Amniotic stem cell (primary cell): ENCODE results near the gene BUB1.
"Not testable (repeated sequence)": the region's sequence is repeated elsewhere in the genome, so short reads cannot be mapped to it uniquely, and the experiment has no call there.

Experiments used
- DNase-seq: peaks from one replicate; lab custom pipeline; 2025; lab: John Stamatoyannopoulos, UW

BUB1 gene

DNA sequence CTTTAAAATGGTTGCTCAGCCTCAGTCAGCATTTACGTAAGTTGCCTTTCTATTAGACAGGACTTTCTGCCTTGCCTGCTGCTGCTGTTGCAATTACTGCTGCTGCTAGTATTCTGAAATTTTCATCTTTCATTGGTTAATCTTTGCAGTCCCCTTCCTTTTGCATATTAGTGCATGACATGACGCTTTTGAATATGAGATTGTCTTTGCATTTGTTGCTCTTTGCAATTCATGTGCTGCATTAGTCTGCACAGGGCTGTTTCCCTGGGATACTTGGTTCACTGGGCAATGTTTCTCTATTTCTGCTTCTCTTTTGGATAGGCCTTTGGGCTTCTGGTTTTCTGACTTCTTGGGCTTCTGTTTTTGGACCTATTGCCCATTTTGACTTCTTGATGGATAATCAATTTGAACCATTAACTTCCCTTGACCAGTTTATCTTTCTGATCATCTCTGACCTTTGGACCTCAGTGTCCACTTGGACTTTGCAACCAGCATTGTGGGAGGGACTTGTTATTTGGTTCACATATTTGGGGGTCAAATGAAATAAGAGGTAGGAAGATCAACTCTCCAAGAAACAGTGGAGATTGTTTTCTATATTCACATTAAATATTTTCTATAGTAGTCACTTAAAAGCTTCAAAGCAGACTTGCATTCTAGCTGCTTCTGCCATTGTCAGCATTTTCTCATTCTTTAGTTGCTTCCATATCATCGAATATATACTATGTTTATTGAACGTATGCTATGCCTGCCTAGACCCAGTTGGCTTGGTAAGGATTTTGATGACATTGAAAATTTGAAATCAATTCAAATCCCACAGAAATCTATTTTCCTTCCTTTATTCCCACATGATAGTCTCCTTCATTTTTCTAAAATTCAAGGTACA, 12.5 kb upstream of the BUB1 start:
- DNase-seq = no peak

DNA sequence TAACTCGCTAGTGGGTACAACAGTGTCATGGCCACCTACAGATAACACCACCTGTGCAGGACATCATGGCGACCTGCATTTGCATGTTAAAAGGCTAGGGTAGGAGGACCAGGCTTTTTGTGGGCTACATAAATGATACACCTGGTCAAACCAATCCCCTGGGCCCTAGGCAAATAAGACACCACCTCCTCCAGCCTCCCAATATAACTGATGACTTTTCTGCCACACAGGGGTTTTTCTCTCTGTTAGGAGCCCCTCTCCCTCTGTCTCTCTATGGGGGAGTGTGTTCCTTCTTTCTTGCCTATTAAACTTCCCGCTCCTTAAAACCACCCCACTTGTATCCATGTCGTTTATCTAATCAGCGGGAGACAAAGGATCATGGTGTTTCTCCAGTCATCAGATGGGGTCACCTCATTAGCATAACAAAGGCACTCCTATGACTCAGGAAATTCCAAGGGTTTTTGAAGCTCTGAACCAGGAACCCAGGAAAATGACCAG, 10.8 kb upstream of the BUB1 start:
- DNase-seq = no peak

DNA sequence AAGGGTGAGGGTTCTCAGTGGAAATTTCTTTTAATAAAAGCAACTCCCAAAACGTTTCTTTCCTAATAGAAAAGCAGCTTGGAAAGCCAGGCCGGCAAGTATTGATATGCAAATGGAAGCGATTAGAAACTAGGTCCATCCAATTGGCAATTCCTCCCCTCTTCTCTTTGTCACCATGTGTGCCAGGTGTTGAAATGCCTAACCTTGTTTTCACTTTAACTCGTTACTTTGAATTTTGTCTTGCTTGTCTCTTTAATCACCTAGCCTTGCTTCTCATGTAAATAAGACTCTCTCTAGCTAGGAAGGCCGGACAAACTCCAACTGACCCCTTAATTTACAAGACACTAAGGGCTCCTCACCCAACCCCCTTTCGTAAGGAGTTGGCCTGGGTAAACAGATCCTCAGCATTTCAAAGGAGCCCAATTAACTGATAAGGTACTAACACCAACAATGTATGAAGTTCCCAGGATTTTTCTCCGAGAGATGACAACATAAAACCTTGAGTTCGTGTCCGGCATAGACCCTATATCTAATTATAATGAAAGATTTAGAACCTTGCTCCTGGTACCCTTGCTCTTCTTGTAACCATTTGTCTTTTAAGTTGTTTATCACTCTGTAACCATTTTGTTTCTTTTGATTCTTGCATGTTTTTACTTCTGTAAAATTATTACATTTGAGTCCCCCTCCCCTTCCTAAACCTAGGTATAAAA, 10.1 kb upstream of the BUB1 start:
- DNase-seq = not testable (repeated sequence)

DNA sequence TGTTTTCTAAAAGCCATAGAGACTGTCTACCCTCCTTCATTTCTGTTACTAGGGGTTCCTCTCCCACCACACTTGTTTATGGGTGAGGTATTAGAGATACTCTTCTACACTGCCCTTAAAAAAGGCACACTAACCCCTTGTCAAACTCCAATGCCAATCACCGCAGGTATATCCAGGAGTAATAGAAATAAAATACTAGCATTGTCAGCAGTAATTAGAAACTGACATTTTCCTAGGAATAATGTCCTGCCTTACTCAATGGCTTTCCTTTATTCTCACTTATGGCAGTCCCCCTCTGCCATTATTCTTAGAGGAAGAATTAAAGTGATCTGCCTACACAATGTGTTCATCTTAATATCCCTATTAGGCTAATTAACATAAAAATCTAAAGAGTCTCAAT, 5.0 kb upstream of the BUB1 start:
- no peak for DNase-seq

DNA sequence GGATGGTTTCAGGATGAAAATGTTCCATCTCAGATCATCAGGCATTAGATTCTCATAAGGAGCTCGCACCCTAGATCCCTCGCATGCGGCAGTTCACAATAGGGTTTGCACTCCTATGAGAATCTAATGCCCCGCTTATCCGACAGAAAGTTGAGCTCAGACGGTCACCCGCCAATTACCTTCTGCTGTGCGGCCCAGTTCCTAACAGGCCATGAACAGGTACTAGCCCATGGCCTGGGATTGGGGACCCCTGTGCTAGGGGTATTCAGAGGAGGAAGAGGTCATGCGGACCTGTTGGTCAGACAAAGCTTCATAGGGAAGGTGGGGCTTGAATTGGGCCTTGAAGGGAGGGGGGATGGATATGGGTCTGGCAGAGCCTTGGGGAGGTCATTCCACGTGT, 4.4 kb upstream of the BUB1 start:
- no peak for DNase-seq

DNA sequence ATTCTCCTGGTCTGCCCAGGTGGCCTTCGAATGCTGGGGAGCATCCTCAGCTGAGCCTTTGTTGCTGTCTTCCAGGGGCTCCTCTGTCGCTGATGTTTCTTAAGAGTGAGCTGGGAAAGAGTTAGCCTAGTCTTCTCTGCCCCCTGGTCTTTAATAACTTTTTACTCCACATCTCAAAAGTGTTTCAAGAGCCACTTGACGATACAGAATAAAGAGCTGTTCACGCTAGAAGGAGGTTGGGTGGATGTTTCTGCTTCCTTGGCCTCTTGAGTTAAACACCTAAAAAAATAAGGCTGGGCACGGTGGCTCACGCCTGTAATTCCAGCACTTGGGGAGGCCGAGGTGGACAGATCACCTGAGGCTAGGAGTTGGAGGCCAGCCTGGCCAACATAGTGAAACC, 2.8 kb upstream of the BUB1 start:
- DNase-seq = no peak

DNA sequence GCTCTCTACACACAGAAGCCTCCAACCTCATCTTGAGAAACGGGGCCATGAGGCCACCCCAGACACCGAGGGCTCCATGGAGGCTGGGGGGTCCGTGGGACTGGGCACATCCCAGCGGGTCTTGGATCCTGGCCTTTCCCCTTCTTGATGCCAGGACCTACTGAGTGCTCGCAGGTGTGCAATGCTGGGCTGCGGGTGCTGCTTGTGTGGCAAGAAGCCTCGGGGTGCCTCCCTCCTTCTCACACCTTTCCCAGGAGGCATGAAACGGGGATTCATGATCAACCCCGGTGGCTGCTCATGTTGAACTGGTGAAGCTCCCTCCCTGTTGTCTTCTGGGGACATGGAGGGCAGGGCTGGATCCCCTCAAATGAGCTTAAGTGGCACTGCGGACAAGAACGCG, 2.0 kb upstream of the BUB1 start:
- no peak for DNase-seq

DNA sequence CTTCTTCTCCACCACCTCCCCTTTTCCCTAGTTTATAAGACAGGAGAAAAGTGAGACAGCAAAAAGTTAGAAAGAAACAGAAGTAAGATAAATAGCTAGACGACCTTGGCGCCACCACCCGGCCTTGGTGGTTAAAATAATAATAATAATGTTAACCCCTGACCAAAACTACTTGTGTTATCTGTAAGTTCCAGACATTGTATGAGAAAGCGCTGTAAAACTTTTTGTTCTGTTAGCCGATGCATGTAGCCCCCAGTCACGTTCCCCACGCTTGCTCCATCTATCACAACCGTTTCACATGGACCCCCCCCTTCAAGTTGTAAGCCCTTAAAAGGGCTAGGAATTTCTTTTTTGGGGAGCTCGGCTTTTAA, 1.5 kb upstream of the BUB1 start:
- DNase-seq = no peak

DNA sequence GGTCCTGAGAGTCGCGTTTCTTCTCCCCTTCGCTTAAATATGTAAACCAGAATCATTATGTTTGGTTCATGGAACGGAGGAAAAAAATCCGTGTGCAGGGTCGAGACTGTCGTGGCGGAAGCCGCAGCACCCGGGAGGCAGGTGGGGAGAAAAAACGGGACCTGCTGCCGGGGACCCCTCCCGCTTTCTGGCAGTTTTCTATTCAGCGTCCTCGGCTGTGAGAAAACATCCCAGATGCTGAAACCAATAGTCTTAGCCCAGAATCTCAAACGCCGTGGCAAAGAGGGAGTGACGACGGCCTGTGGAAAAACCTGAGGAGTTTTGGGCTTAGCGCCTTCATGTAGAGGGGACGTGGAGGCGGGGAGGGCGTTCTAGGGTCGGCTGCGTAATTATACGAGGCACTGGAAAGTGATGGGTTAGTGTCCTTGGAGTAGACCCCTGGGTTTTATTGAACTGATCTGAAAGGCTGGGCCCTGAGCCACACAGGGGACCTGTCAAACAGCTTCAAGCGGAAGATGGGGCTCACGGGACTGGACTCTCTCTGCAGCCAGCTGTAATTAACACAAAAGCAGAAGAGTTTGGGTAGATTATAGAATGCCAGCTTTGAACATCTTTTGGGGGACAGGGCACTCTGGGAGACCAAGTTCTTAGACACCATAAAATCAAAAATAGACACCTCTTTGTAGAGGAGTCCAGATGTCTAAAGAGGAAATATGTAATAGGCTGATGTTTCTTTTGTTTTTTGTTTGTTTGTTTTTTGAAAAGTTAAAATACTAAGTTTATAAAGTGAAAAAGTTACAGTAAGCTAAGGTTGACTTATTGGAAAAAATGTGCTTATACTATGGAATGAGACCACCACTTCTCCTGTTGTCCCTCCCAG, 834 bp upstream of the BUB1 start:
- DNase-seq = no peak

DNA sequence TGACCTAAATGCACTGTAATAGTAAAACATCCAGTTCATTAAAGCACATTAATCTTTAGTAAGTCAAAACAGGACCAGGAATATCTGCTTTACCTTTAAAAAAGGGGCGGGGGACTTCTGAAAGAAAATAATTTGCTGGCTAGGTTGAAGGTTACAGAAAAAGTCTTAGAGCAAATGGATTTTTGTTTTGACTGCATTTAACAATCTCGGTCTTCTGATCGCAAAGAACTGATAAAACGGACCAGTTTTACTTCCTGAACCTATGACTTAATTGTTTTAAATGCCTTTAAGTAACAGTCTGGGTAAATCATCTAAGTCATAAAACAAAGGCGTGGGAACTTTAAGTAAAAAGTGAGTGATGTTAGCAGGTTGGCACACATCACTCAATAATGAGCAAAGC, 783 bp downstream of the BUB1 start:
- DNase-seq = no peak

DNA sequence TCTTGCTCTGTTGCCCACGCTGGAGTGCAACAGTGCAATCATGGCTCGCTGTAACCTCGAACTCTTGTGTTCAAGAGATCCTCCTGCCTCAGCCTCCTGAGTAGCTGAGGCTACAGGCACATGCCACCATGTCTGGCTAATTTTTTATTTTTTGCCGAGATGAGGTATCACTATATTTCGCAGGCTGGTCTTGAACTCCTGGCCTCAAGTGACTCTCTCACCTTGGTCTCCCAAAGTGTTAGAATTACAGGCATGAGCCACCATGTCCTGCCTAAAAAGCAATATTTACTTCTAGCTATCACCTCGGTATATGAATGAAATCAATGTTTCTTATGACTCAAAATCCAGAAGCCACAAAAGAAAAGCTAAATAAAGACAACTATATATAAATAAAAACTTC, 2.2 kb downstream of the BUB1 start:
- no peak for DNase-seq

DNA sequence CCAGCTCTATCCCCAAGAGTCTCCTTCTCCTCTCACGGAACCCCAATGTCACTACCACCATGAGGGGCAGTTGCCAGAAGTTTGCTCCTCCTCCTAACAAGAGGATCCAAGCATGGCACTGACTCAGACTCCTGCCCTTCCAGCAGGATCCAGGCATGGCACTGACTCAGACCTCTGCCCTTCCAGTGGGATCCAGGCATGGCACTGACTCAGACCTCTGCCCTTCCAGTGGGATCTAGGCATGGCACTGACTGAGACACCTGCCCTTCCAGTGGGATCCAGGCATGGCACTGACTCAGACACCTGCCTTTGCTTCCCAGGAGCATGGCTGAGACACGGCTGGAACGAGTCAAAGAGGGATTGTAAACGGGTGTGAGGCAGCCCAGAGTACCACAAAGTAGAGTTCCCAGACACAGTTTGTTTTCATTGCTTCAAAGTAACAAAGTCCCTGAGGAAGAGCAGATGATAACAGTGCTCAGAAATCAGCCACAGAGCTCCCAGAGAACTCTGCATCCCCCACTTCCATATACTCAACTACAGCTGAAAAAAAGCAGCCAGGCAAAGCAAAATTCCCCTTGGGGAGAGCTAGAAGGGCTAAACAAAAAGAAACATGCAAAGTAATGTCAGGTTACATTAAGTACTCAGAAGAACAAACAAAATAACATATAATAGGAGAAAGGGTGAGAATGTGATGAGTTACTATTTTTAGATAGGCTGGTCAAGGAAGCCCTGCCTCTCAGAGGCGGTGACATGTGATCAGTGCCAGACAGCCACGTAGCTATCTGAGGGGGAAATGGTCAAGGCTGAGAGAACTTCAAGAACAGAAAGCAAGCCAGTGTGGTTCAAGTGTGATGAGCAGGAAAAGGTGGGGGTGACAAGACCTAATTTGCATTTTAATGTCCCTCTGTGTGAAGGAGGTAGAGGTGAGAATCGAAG, 3.0 kb downstream of the BUB1 start:
- DNase-seq = no peak

DNA sequence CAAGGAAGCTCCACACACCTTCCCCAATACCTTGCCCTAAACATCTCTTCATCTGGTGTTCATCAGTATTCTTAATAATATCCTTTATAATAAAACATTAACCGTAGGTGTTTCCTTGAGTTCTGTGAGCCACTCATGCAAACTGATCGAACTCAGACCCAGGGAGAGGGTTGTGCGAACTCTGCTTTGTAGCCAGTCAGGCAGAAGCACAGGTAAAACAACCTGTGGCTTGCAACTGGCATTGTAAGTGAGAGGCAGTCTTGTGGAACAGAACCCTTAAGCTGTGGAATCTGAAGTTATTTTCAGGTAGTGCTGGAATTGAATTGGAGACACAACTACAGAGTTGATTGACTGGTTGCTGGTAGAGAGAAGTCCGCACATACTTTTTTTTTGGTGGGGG, 4.7 kb downstream of the BUB1 start:
- DNase-seq = no peak

DNA sequence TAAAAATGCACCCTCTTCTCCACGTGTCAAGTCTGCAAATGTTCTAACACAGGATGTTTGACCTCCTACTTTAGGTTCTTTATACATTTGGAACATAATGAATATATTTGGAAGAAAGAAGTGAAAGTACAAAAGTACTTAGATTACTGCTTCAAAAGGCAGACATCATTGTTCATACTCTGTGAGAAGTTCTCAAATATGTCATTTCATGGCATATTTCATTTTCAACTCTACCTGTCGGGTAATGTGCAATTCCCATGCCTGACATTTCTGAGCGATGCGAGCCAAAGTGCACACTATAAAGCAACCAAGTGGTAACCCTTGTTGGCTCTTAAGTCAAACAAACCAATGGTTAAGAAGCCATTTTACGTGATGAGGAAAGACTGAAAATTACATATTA, 7.0 kb downstream of the BUB1 start:
- DNase-seq = no peak

DNA sequence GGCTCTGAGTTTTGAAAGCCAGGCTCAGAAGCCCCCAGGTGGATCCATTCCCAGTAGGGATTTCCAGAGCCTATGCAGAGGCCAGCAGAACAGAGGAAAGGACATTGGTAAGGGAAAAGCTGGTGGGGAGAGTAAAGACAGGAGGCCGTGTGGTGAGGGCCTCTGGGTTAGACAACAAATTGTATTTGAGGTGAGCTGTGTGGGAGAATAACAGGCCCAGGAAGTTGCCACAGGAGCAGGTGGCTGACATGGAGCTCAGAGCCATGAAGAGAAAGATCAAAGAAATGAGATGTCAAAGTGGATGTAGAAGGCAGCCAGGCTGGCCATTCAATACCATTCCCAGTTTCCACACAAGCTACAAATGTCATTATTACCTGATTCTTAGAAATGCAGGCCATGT, 8.8 kb downstream of the BUB1 start:
- no peak for DNase-seq

DNA sequence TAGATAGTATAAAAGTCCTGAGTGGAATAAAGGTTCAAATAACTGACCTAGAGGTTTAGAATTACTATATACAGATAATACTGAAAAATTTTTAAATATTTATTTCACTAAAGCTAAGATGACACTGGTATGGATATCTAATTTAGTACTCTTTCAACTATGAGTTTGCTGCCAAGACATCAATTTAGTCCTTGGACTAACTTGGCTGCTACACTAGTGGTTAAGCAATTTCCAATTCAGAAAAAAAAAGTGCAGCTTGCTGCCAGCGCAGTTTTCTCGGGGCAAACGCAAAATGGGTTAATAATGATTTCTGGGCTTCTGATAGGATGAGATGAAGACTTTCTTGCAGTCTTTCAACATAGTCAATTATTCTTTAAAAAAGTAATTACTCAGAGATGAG, 10.8 kb downstream of the BUB1 start:
- no peak for DNase-seq

DNA sequence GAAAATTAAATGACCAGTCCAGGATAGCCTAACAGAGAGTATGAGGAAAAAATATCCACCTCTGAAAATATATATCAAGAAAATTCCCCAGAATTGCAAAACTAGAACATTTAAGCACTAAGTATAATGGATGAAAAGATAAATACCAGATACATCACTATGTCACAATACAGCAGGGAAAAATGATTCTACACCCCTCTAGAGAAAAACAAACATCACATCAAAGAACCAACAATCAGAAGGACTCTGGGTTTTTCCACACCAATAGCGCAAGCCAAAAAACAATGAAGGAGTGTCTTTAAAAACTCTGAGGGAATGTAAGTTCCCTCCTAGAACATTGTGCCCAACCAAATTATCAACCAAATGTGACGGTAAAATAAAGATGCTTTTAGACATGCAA, 13.7 kb downstream of the BUB1 start:
- no peak for DNase-seq

DNA sequence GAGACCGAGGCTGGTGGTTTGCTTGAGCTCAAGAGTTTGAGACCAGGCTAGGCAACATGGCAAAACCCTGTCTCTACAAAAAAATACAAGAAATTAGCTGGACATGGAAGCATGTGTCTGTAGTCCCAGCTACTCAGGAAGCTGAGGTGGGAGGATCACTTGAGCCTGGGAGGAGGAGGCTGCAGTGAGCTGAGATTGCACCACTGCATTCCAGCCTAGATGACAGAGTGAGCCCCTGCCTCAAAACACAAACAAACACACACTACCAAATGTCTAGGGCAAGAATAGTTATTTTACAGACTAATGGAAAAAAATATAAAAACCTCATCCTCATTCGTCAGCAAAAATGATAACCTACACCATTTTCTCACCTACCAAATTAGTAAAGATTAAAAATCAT, 15.3 kb downstream of the BUB1 start:
- no peak for DNase-seq

DNA sequence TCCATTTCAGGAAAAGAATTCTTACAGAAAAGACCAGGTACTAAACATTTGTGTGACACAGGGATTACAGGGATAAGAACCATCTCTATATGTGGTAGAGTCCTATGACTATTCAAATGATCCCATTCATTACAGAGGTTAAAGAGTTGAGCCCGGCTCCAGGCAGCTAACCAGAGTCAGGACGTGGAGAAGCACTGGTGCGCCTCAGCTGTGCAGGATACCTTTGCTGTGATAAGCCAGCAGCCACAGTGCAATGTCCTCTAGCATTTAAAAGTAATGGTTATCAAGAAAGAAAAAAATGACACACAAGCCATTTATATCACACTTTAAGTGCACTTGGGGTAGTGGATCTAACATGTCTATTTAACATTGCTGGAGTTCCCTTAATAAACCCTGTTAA, 17.3 kb downstream of the BUB1 start:
- no peak for DNase-seq

DNA sequence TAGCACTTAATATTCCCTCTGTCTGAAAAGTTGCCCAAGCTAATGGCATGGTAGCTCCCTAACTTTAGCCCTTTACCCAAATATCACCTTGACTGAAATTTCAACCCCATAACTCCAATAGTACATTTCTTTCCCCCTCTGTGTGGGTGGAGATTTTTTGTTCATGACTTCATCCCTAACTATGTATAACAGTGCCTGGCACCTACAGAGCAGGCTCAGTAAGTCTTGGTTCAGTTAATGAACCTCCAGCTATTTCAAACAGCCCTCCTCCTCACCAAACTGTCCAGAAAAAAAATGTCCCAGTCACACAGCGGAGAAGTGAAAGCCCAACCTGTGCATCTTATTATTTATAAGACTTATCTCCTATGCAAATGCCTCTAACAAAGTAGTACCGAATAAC, 18.6 kb downstream of the BUB1 start:
- no peak for DNase-seq

DNA sequence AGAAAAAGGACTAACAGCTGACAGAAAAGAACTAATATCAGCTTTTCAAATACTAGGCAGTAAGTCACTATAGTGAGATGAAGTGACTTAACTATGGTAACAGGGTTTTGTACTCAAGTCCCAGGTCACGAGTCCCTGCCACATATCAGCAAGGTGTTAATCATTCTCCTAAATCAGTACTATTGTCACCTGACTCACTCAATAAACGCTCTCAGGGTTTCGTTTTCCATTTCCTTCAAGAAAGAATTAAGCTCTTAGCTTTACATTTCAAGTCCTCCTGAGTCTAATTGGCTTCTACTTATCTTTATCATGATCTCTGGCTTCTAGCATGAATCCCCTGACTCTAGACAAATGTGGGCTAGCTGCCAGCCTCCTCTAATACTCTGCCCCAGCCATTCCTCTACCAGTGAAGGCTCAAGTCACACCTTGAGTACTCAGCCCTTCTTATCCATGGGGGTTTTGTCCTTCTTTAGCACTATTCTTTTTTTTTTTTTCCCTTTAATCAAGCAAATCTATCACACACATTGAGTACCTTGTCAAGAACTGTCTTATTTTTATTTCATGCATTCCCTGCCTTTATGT, 20.0 kb downstream of the BUB1 start:
- DNase-seq = no peak
